Fibroblast of skin of right biceps (primary cell): Measurements from ENCODE around the gene APBA3.
"Not testable (repeated sequence)": the region's sequence is repeated elsewhere in the genome, so short reads cannot be mapped to it uniquely, and the experiment has no call there.

ENCODE experiments used
- DNase-seq: peaks from one replicate; pipeline ENCODE4 v3.0.0-alpha.2; 2013

APBA3 gene

GRCh38 chr19:3770136-3770999 lies 8.9 kb upstream of the APBA3 start:
- no peak for DNase-seq

- DNase-seq, result no peak
These were observed 8.0 kb upstream of the APBA3 start for GRCh38 chr19:3769494-3769893.

- no peak for DNase-seq
These were observed 7.2 kb upstream of the APBA3 start for GRCh38 chr19:3768748-3769099.

GRCh38 chr19:3768015-3768747 lies 6.7 kb upstream of the APBA3 start:
- DNase-seq, result no peak

- no peak for DNase-seq
These were observed 5.6 kb upstream of the APBA3 start for GRCh38 chr19:3767050-3767449.

- no peak for DNase-seq
These were observed 5.0 kb upstream of the APBA3 start for GRCh38 chr19:3766520-3766919.

GRCh38 chr19:3765757-3766156 lies 4.3 kb upstream of the APBA3 start:
- DNase-seq, result peak; percentile 11

GRCh38 chr19:3765121-3765520 lies 3.6 kb upstream of the APBA3 start:
- DNase-seq, result no peak

GRCh38 chr19:3762501-3763459 lies 1.3 kb upstream of the APBA3 start, which contains the start of gene MRPL54:
Gene MRPL54, plus strand, starts transcription at chr19:3762682. Its CDS starts 19 bp downstream, at chr19:3762701.
- peak; percentile 98 for DNase-seq

- no peak for DNase-seq
These were observed 610 bp upstream of the APBA3 start for GRCh38 chr19:3762130-3762473.

- DNase-seq, result no peak
These were observed 576 bp downstream of the APBA3 start for GRCh38 chr19:3760871-3761361.

- no peak for DNase-seq
These were observed 1.8 kb downstream of the APBA3 start for GRCh38 chr19:3759482-3760254.

- DNase-seq, result not testable (repeated sequence)
These were observed 3.2 kb downstream of the APBA3 start for GRCh38 chr19:3758297-3758696.

- not testable (repeated sequence) for DNase-seq
These were observed 3.8 kb downstream of the APBA3 start for GRCh38 chr19:3757705-3758104.

GRCh38 chr19:3753631-3754410 lies 7.7 kb downstream of the APBA3 start:
- no peak for DNase-seq

- DNase-seq, result no peak
These were observed 9.0 kb downstream of the APBA3 start for GRCh38 chr19:3752492-3752891.

- DNase-seq, result no peak
These were observed 10.3 kb downstream of the APBA3 start for GRCh38 chr19:3751236-3751635.

- DNase-seq, result no peak
These were observed 11.3 kb downstream of the APBA3 start for GRCh38 chr19:3750211-3750610.

GRCh38 chr19:3748965-3749364 lies 12.5 kb downstream of the APBA3 start:
- no peak for DNase-seq

- DNase-seq, result no peak
These were observed 15.0 kb downstream of the APBA3 start for GRCh38 chr19:3746371-3747056.
